Esophagus squamous epithelium (tissue), 4 donors: ENCODE measurements around the gene RNF212.

ENCODE experiments used
- CTCF ChIP-seq, 6 experiments: fragments of 450-650 bp in 4 of 6; fragments of 200-600 bp in 2 of 6; sonication (generic) in 2 of 6; IDR thresholded peaks; one replicate each; pipeline ENCODE4 v1.5.1; 2016 to 2019; ENCODE audit warnings: antibody characterized with exemption in 6 of 6, mild to moderate bottlenecking in 4 of 6, moderate library complexity in 4 of 6
- POLR2A ChIP-seq, 4 donors: fragments of 450-650 bp; IDR thresholded peaks; one replicate each; pipeline ENCODE4 v1.6.1; 2017; ENCODE audit warnings: antibody characterized with exemption in 4 of 4, mild to moderate bottlenecking in 4 of 4, moderate library complexity in 3 of 4

GRCh38 chr4:1091561-1091995 lies 21.8 kb downstream of the RNF212 start:
- no peak for TF ChIP-seq CTCF (IDR thresholded peaks at IDR 0.05)
- no peak for TF ChIP-seq POLR2A (IDR thresholded peaks at IDR 0.05)
